ENCODE results near the gene FARP2. TPM values are rescaled to one million over a fixed set of nuclear protein-coding genes. Genes with fewer than 3 reads are reported as not detected.

The FARP2 gene
- polyA plus RNA-seq, 1 of the 3 experiments (the other 2 are of a cell fraction) = 11.5 TPM

- no peak overlapping the region for H3K9ac ChIP-seq
- H3K4me2 ChIP-seq = no peak overlapping the region
- no peak for DNase-seq
- H4K20me1 ChIP-seq (ENCODE audit: insufficient read depth) = no peaks in the 10 kb centered on the region
- ChIA-PET POLR2A (no interaction called here), CTCF (no interaction called here)
- 80% methylated on average over 11 of the region's 11 CpGs for WGBS (ENCODE audit: low lambda C conversion rate)
- H3F3A ChIP-seq (replicated peaks; ENCODE audit: insufficient read depth) = peaks cover 10% of the 10 kb centered on the region
- H3K27me3 ChIP-seq (ENCODE audit: insufficient read depth) = no peaks in the 10 kb centered on the region
- no peak overlapping the region for H3K4me3 ChIP-seq (ENCODE audit: low read depth in 2 of 2, low read length in 1 of 2)
- no peaks in the 10 kb centered on the region for H3K9me3 ChIP-seq
- TF ChIP-seq CTCF (IDR thresholded peaks at IDR 0.05) (no peak), NFIC (IDR thresholded peaks at IDR 0.05; ENCODE audit: borderline replicate concordance) (no peak), EZH2phosphoT487 (IDR thresholded peaks at IDR 0.05; ENCODE audit: borderline replicate concordance, low read depth) (no peak), TAF1 (IDR thresholded peaks at IDR 0.05; ENCODE audit: borderline replicate concordance, low read depth, low read length) (no peak), RAD21 (IDR thresholded peaks at IDR 0.05; ENCODE audit: low read length) (no peak), MEF2A (IDR thresholded peaks at IDR 0.05; ENCODE audit: borderline replicate concordance, low read depth) (no peak), REST (IDR thresholded peaks at IDR 0.05; ENCODE audit: low read depth, low read length) (no peak), IRF3 (IDR thresholded peaks at IDR 0.05; ENCODE audit: low read depth, low read length) (no peak), ELF1 (IDR thresholded peaks at IDR 0.05) (no peak), USF2 (IDR thresholded peaks at IDR 0.05; ENCODE audit: borderline replicate concordance, low read depth, low read length) (no peak)
- no peaks in the 10 kb centered on the region for H3K9me2 ChIP-seq
- no peaks in the 10 kb centered on the region for H3K36me3 ChIP-seq (replicated peaks in 1 of 2; ENCODE audit: control insufficient read depth in 1 of 2, insufficient read depth in 2 of 2, low read length in 1 of 2)
- H2AFZ ChIP-seq (ENCODE audit: low read depth) = no peak overlapping the region
- no peaks in the 10 kb centered on the region for H3K79me2 ChIP-seq (ENCODE audit: insufficient read depth)
- H3K27ac ChIP-seq (ENCODE audit: low read depth in 2 of 2, low read length in 1 of 2) = no peak overlapping the region
- H3K4me1 ChIP-seq (ENCODE audit: control insufficient read depth in 1 of 2, insufficient read depth in 2 of 2, low read depth in 1 of 2, low read length in 1 of 2) = no peaks in the 10 kb centered on the region
These were observed 163.6 kb downstream of the FARP2 start for GRCh38 chr2:241519669-241520068.
